HepG2 (cell line): ENCODE results near the gene SNRNP48. TPM values are rescaled to one million over a fixed set of nuclear protein-coding genes. Genes with fewer than 3 reads are reported as not detected.

Experiments used
- ARID5B ChIP-seq: IDR thresholded peaks from 2 replicates; pipeline ENCODE4 v1.4.0; 2020; ENCODE audit warnings: mild to moderate bottlenecking, missing genetic modification reagents
- CCDC6 ChIP-seq: sonication (generic); formaldehyde crosslinking; IDR thresholded peaks from 2 replicates; pipeline ENCODE4 v1.8.1; 2022; ENCODE audit warnings: mild to moderate bottlenecking, missing genetic modification reagents, moderate library complexity
- CERS6 ChIP-seq: sonication (generic); formaldehyde crosslinking; IDR thresholded peaks from 2 replicates; pipeline ENCODE4 v1.5.0; 2020; ENCODE audit warnings: missing genetic modification reagents
- FOXA1 ChIP-seq, 2 experiments: fragments of 450-650 bp in 1 of 2; sonication (generic) in 1 of 2; formaldehyde crosslinking in 1 of 2; IDR thresholded peaks; 2 replicates each; pipeline versions ENCODE4 v1.4.0 to v1.6.1; 2016 to 2020; ENCODE audit warnings: missing genetic modification reagents in 1 of 2
- FOXP1 ChIP-seq, 2 experiments: fragments of 450-650 bp in 1 of 2; IDR thresholded peaks; 2 replicates each; pipeline ENCODE4 v1.6.1; 2017 to 2018; ENCODE audit warnings: antibody characterized with exemption in 1 of 2
- GABPA ChIP-seq, 2 experiments: IDR thresholded peaks; 2 replicates each; pipeline ENCODE4 v1.6.1; 2011 to 2016; ENCODE audit warnings: low read depth in 2 of 2, low read length in 1 of 2, missing biosample characterization in 1 of 2, missing genetic modification characterization in 1 of 2
- POGZ ChIP-seq: sonication (generic); formaldehyde crosslinking; IDR thresholded peaks from 2 replicates; pipeline ENCODE4 v1.4.0; 2020; ENCODE audit warnings: mild to moderate bottlenecking, missing genetic modification reagents
- RARA ChIP-seq: IDR thresholded peaks from 2 replicates; pipeline ENCODE4 v1.6.1; 2016; ENCODE audit warnings: missing genetic modification reagents, missing compliant biosample characterization
- REL ChIP-seq: sonication (generic); formaldehyde crosslinking; conservative IDR thresholded peaks from 2 replicates; pipeline ENCODE4 v1.8.0; 2022; ENCODE audit warnings: mild to moderate bottlenecking, missing genetic modification reagents, moderate library complexity
- SOX5 ChIP-seq: IDR thresholded peaks from 2 replicates; pipeline ENCODE4 v1.6.1; 2016; ENCODE audit warnings: borderline replicate concordance
- SRSF1 ChIP-seq: fragments of 200-400 bp; formaldehyde crosslinking; optimal IDR thresholded peaks from 2 replicates; pipeline ENCODE3; 2017; ENCODE audit warnings: mild to moderate bottlenecking, low read depth, low read length, moderate library complexity
- TRIM22 ChIP-seq: fragments of 450-650 bp; IDR thresholded peaks from 2 replicates; pipeline ENCODE4 v1.6.1; 2017
- XBP1 ChIP-seq: sonication (generic); formaldehyde crosslinking; IDR thresholded peaks from 2 replicates; pipeline ENCODE4 v1.5.0; 2020; ENCODE audit warnings: missing genetic modification reagents
- ZNF496 ChIP-seq: sonication (generic); formaldehyde crosslinking; IDR thresholded peaks from 2 replicates; pipeline ENCODE4 v1.8.1; 2023; ENCODE audit warnings: mild to moderate bottlenecking, moderate library complexity, missing genetic modification reagents; ENCODE audit not compliant: insufficient replicate concordance
- ZNF7 ChIP-seq: IDR thresholded peaks from 2 replicates; pipeline ENCODE4 v1.6.1; 2016; ENCODE audit warnings: missing biosample characterization, missing genetic modification reagents
- polyA plus RNA-seq, 8 experiments: library from polyadenylated mRNA; depleted of rRNA in 3 of 8; stranded (reverse) in 7 of 8; unstranded in 1 of 8; fragments of >200 nt; fragmentation: Illumina TruSeq in 4 of 8; extraction: Trizol in 4 of 8; gene quantifications; 2 replicates each; pipeline versions ENCODE4 v1.2.1 to v1.2.3, GENCODE V29; 2011 to 2016; ENCODE audit warnings: low read depth in 4 of 8, missing spikeins in 1 of 8, mixed read lengths in 1 of 8; ENCODE audit not compliant: insufficient read depth in 1 of 8
- total RNA-seq, 5 experiments: library from RNA; depleted of rRNA; stranded (reverse); fragments of >200 nt; fragmentation: Illumina TruSeq; extraction: Trizol; gene quantifications; 2 replicates each; pipeline ENCODE4 v1.2.3, GENCODE V29; 2016; ENCODE audit warnings: low read depth in 1 of 5
- TF ChIP-seq, protein P1 (sequence below): sonication (generic); formaldehyde crosslinking; conservative IDR thresholded peaks from 2 replicates; pipeline ENCODE4 v1.4.0; 2020; ENCODE audit warnings: missing genetic modification reagents
- TF ChIP-seq, protein P2 (sequence below): sonication (generic); formaldehyde crosslinking; IDR thresholded peaks from 2 replicates; pipeline ENCODE4 v1.5.0; 2020; ENCODE audit warnings: mild to moderate bottlenecking, missing genetic modification reagents, borderline replicate concordance
- TF ChIP-seq, protein P3 (sequence below): sonication (generic); formaldehyde crosslinking; IDR thresholded peaks from 2 replicates; pipeline ENCODE4 v1.4.0; 2020; ENCODE audit warnings: missing genetic modification reagents

The SNRNP48 gene
- total and polyA plus RNA-seq, 2 of the 13 experiments (the other 11 are each of a cell fraction or from before 2014, with no cell fraction given) = 17.5 to 47.5 TPM

DNA sequence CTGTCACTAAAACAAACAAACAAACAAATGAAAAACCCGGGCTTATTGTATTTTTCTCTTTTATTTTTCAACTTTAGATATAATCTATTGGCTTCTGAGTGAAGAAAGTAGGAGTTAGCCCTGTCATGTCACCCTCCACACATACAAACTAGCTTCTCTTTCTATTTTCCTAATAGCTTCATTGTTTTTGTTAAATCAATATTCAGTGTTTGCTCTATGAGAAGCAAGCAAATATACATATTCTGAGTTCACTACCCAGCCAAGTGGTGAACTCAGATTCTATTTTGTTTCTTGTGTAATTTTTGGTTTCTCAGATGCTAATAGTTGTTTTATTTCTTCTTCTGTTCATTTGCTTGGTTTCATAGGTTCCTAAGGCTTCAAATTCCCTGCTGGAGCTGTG lies 66.4 kb downstream of the SNRNP48 start (continued):
- TF ChIP-seq, protein P1, sequence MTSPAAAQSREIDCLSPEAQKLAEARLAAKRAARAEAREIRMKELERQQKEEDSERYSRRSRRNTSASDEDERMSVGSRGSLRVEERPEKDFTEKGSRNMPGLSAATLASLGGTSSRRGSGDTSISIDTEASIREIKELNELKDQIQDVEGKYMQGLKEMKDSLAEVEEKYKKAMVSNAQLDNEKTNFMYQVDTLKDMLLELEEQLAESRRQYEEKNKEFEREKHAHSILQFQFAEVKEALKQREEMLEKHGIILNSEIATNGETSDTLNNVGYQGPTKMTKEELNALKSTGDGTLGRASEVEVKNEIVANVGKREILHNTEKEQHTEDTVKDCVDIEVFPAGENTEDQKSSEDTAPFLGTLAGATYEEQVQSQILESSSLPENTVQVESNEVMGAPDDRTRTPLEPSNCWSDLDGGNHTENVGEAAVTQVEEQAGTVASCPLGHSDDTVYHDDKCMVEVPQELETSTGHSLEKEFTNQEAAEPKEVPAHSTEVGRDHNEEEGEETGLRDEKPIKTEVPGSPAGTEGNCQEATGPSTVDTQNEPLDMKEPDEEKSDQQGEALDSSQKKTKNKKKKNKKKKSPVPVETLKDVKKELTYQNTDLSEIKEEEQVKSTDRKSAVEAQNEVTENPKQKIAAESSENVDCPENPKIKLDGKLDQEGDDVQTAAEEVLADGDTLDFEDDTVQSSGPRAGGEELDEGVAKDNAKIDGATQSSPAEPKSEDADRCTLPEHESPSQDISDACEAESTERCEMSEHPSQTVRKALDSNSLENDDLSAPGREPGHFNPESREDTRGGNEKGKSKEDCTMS (CRISPR knock-in tag) = no peak
- TF ChIP-seq TRIM22 (no peak), SRSF1 (no peak), FOXP1 (IDR thresholded peaks at IDR 0.05) (no peak), FOXP1 (CRISPR knock-in tag; IDR thresholded peaks at IDR 0.05) (peak; percentile 39; the same call in 1 of the 2 replicates), ARID5B (CRISPR knock-in tag) (0 out of 2 replicates have a peak, but pooled peaks have one; percentile 27), RARA (CRISPR knock-in tag) (0 out of 2 replicates have a peak, but pooled peaks have one; percentile 33), GABPA (IDR thresholded peaks at IDR 0.05; ENCODE audit: low read depth, low read length) (no peak), GABPA (CRISPR knock-in tag; IDR thresholded peaks at IDR 0.05; ENCODE audit: low read depth) (no peak), XBP1 (no peak), POGZ (CRISPR knock-in tag) (no peak), ZNF496 (CRISPR knock-in tag) (no peak), CCDC6 (no peak), FOXA1 (IDR thresholded peaks at IDR 0.05) (0 out of 2 replicates have a peak, but pooled peaks have one; percentile 12), FOXA1 (CRISPR knock-in tag; IDR thresholded peaks at IDR 0.05) (no peak), ZNF7 (CRISPR knock-in tag) (no peak), REL (no peak), SOX5 (CRISPR knock-in tag) (peak; percentile 65), CERS6 (CRISPR knock-in tag) (no peak)
- TF ChIP-seq, protein P2, sequence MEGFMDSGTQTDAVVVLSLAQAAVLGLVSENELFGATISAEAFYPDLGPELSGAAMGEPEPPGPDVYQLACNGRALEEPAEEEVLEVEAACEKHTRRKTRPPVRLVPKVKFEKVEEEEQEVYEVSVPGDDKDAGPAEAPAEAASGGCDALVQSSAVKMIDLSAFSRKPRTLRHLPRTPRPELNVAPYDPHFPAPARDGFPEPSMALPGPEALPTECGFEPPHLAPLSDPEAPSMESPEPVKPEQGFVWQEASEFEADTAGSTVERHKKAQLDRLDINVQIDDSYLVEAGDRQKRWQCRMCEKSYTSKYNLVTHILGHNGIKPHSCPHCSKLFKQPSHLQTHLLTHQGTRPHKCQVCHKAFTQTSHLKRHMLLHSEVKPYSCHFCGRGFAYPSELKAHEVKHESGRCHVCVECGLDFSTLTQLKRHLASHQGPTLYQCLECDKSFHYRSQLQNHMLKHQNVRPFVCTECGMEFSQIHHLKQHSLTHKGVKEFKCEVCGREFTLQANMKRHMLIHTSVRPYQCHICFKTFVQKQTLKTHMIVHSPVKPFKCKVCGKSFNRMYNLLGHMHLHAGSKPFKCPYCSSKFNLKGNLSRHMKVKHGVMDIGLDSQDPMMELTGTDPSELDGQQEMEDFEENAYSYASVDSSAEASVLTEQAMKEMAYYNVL (CRISPR knock-in tag) = no peak
- TF ChIP-seq, protein P3, sequence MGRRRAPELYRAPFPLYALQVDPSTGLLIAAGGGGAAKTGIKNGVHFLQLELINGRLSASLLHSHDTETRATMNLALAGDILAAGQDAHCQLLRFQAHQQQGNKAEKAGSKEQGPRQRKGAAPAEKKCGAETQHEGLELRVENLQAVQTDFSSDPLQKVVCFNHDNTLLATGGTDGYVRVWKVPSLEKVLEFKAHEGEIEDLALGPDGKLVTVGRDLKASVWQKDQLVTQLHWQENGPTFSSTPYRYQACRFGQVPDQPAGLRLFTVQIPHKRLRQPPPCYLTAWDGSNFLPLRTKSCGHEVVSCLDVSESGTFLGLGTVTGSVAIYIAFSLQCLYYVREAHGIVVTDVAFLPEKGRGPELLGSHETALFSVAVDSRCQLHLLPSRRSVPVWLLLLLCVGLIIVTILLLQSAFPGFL (CRISPR knock-in tag) = no peak
